ENCODE measurements around the gene ARID5B.

The ARID5B gene

DNA sequence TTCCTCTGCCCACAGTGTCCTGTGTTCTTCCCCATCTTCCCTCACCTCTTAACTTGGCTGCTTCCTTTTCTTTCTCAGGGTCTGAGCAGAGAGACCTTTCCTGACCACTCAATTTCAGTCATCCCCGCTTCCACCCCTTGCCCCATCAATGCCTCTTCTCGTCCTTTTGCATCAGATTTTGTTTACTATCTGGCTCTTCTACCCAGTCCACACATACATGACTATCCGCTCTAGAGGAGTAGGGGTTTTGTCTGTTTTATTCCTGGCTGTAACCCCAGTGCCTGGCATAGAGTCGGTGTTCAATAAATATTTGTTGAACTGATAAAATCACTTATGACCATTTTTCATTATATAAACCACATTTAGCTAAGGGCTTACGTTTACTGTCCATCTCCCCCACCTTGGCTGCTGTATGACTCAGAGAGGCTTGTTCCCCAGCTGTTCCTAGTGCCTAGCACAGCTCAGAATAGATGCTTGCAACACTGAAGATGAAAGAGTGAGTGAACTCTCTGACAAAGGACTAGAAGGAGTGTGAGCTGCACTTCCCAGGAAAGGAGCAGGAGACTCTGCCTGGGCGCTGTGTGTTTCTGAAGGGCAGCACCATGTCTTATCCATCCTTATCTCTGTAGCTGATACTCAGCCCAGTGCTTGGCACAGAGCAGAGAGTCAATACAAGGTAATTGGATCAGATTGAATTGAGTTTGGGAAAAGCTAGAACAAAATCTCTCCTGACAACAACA lies 21.9 kb downstream of the ARID5B start:
- Histone ChIP-seq H3K27me3 (ENCODE audit: control insufficient read depth, insufficient read depth, low read length) (no peaks in the 10 kb centered on the region), H3K4me3 (ENCODE audit: low read length) (no peak overlapping the region), H3K36me3 (ENCODE audit: control insufficient read depth, insufficient read depth, low read length) (no peaks in the 10 kb centered on the region), H3K9me3 (ENCODE audit: control insufficient read depth, insufficient read depth, low read length) (no peaks in the 10 kb centered on the region), H3K27ac (ENCODE audit: low read length) (no peak overlapping the region), H3K4me1 (ENCODE audit: control insufficient read depth, insufficient read depth, low read length) (no peaks in the 10 kb centered on the region)
- WGBS (ENCODE audit: insufficient coverage, insufficient read length), result no CpG with 5 or more reads among the region's 6 CpGs
- DNase-seq (ENCODE audit: low read depth, low spot score), result no peak

DNA sequence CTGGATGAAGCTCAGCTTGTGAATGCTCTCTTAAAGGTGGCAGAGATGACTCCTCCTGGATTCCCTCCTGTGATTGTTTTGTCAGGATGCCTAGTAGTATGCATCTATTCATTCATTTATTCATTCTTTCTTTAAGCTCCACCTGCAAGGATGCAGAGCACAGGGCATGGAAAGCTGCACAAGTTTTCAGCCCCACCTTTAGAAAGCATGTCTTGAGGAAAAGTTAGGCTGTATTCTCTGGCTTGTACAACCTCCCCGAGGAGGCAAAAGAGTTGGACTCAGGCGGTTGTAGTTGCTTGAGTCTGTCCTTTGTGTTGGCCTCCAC lies 22.4 kb downstream of the ARID5B start:
- no peaks in the 10 kb centered on the region for H3K27me3 ChIP-seq (ENCODE audit: control insufficient read depth, insufficient read depth, low read length)
- no peak overlapping the region for H3K27ac ChIP-seq (ENCODE audit: low read length)
- DNase-seq (ENCODE audit: low read depth, low spot score), result no peak
- H3K4me3 ChIP-seq (ENCODE audit: low read length), result no peak overlapping the region
- H3K36me3 ChIP-seq (ENCODE audit: control insufficient read depth, insufficient read depth, low read length), result no peaks in the 10 kb centered on the region
- no peaks in the 10 kb centered on the region for H3K9me3 ChIP-seq (ENCODE audit: control insufficient read depth, insufficient read depth, low read length)
- H3K4me1 ChIP-seq (ENCODE audit: control insufficient read depth, insufficient read depth, low read length), result no peaks in the 10 kb centered on the region
- WGBS (ENCODE audit: insufficient coverage, insufficient read length), result no CpG with 5 or more reads among the region's 2 CpGs

DNA sequence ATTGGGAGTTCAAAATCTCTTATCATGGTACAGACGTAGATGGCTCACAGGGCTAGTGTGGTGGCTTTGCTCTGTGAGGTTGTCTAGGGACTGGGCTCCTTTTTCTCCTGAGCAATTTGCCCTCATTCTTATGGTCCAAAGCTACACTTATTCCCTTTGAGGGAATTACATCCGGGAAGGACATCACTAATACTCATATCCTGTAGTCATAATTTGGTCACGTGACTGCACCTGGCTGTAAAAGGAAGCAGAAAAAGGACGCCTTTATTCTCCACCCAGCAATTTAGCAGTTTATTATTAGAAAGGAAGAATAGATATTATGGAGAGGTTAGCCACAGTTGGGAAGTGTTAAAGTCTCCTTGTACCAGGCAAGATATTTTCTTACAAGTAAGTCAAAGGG lies 28.1 kb downstream of the ARID5B start:
- no peak for DNase-seq (ENCODE audit: low read depth, low spot score)
- Histone ChIP-seq H3K27ac (ENCODE audit: low read length) (no peak overlapping the region), H3K27me3 (ENCODE audit: control insufficient read depth, insufficient read depth, low read length) (no peaks in the 10 kb centered on the region), H3K4me3 (ENCODE audit: low read length) (no peak overlapping the region), H3K4me1 (ENCODE audit: control insufficient read depth, insufficient read depth, low read length) (no peaks in the 10 kb centered on the region), H3K36me3 (ENCODE audit: control insufficient read depth, insufficient read depth, low read length) (no peaks in the 10 kb centered on the region), H3K9me3 (ENCODE audit: control insufficient read depth, insufficient read depth, low read length) (no peaks in the 10 kb centered on the region)
- WGBS (ENCODE audit: insufficient coverage, insufficient read length), result no CpG with 5 or more reads among the region's 4 CpGs

DNA sequence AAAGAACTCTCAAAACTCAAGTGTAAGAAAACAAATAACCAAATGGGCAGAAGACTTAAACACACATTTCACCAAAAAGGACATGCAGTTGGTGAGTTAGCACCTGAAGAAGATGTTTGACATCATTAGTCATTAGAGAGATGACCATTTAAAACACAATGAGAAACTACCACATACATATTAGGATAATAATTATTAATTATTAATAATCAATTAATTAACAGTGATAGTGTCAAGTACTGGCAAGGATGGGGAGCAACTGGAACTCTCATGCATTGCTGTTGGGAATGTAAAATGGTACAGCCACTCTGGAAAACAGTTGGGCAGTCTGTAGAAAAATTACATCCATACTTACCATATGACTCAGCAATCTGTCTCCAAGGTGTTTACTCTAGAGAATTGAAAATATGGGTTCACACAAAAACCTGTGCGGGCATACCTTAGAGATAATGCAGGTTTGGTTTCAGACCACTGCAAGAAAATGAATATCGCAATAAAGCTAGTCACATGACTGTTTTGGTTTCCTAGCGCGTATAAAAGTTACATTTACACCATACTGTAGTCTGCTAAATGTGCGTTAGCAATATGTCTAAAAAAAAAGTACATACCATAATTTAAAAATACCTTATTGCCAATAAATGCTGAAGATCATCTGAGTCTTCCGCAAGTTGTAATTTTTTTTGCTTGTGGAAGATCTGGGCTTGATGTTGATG lies 30.3 kb downstream of the ARID5B start:
- Histone ChIP-seq H3K9me3 (ENCODE audit: control insufficient read depth, insufficient read depth, low read length) (no peaks in the 10 kb centered on the region), H3K4me3 (ENCODE audit: low read length) (no peak overlapping the region), H3K4me1 (ENCODE audit: control insufficient read depth, insufficient read depth, low read length) (no peaks in the 10 kb centered on the region), H3K27ac (ENCODE audit: low read length) (no peak overlapping the region), H3K27me3 (ENCODE audit: control insufficient read depth, insufficient read depth, low read length) (no peaks in the 10 kb centered on the region), H3K36me3 (ENCODE audit: control insufficient read depth, insufficient read depth, low read length) (no peaks in the 10 kb centered on the region)
- DNase-seq (ENCODE audit: low read depth, low spot score), result no peak
- no CpG with 5 or more reads among the region's 6 CpGs for WGBS (ENCODE audit: insufficient coverage, insufficient read length)

DNA sequence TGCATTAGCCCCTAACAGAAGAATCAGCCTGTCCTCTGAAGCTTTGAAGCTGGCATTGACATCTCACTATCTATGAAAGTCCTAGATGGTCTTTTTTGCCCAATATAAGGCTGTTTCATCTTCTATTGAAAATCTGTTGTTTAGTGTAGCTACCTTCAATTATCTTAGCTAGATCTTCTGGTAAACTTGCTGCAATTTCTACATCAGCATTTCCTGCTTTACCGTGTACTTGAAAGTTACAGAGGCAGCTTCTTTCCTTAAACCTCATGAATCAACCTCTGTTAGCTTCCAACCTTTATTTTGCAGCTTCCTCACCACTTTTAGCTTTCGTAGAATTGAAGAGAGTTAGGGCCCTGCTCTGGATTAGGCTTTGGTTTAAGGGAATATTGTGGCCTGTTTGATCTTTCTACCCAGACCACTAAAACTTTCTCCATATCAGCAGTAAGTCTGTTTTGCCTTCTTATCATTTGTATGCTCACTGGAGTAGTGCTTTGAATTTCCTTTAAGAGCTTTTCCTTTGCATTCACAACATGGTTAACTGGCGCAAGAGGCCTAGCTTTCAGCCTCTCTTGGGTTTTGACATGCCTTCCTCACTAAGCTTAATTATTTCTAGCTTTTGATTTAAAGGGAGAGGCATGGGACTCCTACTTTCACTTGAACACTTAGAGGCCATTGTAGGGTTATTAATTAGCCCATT lies 32.5 kb downstream of the ARID5B start:
- no peaks in the 10 kb centered on the region for H3K9me3 ChIP-seq (ENCODE audit: control insufficient read depth, insufficient read depth, low read length)
- no peaks in the 10 kb centered on the region for H3K36me3 ChIP-seq (ENCODE audit: control insufficient read depth, insufficient read depth, low read length)
- no peak overlapping the region for H3K27ac ChIP-seq (ENCODE audit: low read length)
- no peak overlapping the region for H3K4me3 ChIP-seq (ENCODE audit: low read length)
- WGBS (ENCODE audit: insufficient coverage, insufficient read length), result no CpG with 5 or more reads among the region's 3 CpGs
- no peaks in the 10 kb centered on the region for H3K4me1 ChIP-seq (ENCODE audit: control insufficient read depth, insufficient read depth, low read length)
- no peak for DNase-seq (ENCODE audit: low read depth, low spot score)
- no peaks in the 10 kb centered on the region for H3K27me3 ChIP-seq (ENCODE audit: control insufficient read depth, insufficient read depth, low read length)

DNA sequence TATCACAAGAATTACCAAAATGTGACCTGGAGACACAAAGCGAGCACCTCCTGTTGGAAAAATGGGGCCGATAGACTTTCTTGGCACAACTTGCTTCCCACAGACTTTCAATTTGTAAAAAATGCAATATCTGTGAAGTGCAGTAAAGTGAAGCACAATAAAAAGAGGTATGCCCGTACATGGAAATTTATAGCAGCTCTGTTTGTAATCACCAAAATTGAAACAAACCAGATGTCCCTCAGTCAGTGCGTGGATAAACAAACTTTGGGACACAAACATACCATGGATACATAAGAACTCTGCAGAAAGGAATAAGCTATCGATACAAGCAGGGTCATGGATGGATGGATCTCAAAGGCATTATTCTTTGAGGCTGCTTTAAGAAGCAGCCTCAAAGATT lies 33.6 kb downstream of the ARID5B start:
- Histone ChIP-seq H3K9me3 (ENCODE audit: control insufficient read depth, insufficient read depth, low read length) (no peaks in the 10 kb centered on the region), H3K27ac (ENCODE audit: low read length) (no peak overlapping the region), H3K4me1 (ENCODE audit: control insufficient read depth, insufficient read depth, low read length) (no peaks in the 10 kb centered on the region), H3K36me3 (ENCODE audit: control insufficient read depth, insufficient read depth, low read length) (no peaks in the 10 kb centered on the region), H3K27me3 (ENCODE audit: control insufficient read depth, insufficient read depth, low read length) (no peaks in the 10 kb centered on the region), H3K4me3 (ENCODE audit: low read length) (no peak overlapping the region)
- no CpG with 5 or more reads among the region's 5 CpGs for WGBS (ENCODE audit: insufficient coverage, insufficient read length)
- DNase-seq (ENCODE audit: low read depth, low spot score), result no peak

DNA sequence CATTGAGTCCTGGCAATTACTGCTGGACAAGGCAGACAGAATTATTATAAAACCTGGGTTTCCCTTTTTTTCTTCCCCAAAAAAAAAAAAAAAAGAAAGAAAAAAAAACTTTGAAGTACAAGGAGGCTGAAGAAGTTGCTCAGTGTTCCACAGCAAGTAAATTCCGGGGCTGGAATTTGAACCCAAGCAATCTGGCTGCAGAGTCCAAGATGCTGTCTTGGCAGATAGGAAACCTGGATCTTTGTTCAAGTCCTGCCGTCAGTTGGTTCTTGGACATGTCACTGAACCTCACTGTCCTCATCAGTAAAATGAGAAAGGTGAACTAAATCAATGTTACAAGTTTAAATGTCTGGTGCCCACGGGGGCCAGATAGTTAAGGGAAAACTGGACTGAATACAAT lies 35.3 kb downstream of the ARID5B start:
- Histone ChIP-seq H3K27me3 (ENCODE audit: control insufficient read depth, insufficient read depth, low read length) (no peaks in the 10 kb centered on the region), H3K27ac (ENCODE audit: low read length) (no peak overlapping the region), H3K4me1 (ENCODE audit: control insufficient read depth, insufficient read depth, low read length) (no peaks in the 10 kb centered on the region), H3K9me3 (ENCODE audit: control insufficient read depth, insufficient read depth, low read length) (no peaks in the 10 kb centered on the region), H3K36me3 (ENCODE audit: control insufficient read depth, insufficient read depth, low read length) (no peaks in the 10 kb centered on the region), H3K4me3 (ENCODE audit: low read length) (no peak overlapping the region)
- no CpG with 5 or more reads among the region's 3 CpGs for WGBS (ENCODE audit: insufficient coverage, insufficient read length)
- DNase-seq (ENCODE audit: low read depth, low spot score), result no peak

DNA sequence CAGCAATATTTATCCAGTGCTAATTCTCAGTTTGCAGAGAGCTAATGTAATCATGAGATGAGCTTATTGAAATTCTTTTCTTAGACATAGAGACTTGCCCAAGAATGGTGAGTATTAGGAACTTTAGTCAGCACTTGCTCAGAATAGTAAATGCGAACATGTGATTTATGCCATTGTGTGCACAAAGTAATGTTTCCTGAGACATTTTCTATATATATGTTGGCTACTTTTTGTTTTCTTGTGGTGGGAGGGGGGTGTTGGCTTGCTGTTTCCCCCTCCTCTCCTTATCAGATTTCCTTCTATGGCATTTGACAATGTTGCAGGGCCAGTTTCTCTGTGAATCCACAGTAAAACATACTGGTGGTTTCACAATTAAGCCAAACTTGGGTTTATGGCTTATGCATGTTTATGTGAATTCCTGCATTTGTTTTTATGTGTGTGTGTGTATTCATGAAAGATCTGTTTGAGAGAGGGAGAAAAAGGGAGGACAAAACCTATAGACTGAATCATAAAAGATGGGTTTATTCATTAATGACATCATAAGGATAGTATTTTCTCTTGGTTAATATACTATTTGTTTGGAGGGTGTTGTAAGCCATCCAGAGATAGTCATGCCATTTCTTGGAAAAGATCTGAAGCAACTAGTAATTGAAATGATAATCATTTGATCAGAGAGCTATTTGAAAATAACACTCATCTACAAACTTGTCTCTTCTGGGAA lies 36.3 kb downstream of the ARID5B start:
- Histone ChIP-seq H3K9me3 (ENCODE audit: control insufficient read depth, insufficient read depth, low read length) (no peaks in the 10 kb centered on the region), H3K4me1 (ENCODE audit: control insufficient read depth, insufficient read depth, low read length) (no peaks in the 10 kb centered on the region), H3K27me3 (ENCODE audit: control insufficient read depth, insufficient read depth, low read length) (no peaks in the 10 kb centered on the region), H3K36me3 (ENCODE audit: control insufficient read depth, insufficient read depth, low read length) (no peaks in the 10 kb centered on the region), H3K4me3 (ENCODE audit: low read length) (no peak overlapping the region), H3K27ac (ENCODE audit: low read length) (no peak overlapping the region)
- WGBS (ENCODE audit: insufficient coverage, insufficient read length), result no CpG with 5 or more reads among the region's 1 CpG
- no peak for DNase-seq (ENCODE audit: low read depth, low spot score)

DNA sequence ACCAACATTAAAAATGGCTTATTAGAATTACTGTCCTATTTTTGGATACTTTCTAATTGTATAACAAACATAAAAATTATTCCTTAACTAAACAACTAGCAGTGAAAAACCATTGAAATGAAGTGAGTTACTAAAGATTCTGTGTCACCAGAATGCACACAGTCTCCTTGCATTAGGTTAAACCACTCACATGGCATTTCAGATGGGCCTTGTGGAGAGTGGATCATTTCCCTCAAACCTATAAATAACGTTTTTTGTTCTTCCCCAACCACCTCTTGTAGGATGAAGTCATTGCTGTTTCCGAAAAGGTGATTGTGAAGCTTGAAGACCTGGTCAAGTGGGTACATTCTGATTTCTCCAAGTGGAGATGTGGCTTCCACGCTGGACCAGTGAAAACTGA lies 38.4 kb downstream of the ARID5B start:
- no peaks in the 10 kb centered on the region for H3K36me3 ChIP-seq (ENCODE audit: control insufficient read depth, insufficient read depth, low read length)
- H3K4me3 ChIP-seq (ENCODE audit: low read length), result no peak overlapping the region
- H3K4me1 ChIP-seq (ENCODE audit: control insufficient read depth, insufficient read depth, low read length), result no peaks in the 10 kb centered on the region
- no CpG with 5 or more reads among the region's 3 CpGs for WGBS (ENCODE audit: insufficient coverage, insufficient read length)
- DNase-seq (ENCODE audit: low read depth, low spot score), result no peak
- H3K27ac ChIP-seq (ENCODE audit: low read length), result no peak overlapping the region
- no peaks in the 10 kb centered on the region for H3K27me3 ChIP-seq (ENCODE audit: control insufficient read depth, insufficient read depth, low read length)
- no peaks in the 10 kb centered on the region for H3K9me3 ChIP-seq (ENCODE audit: control insufficient read depth, insufficient read depth, low read length)

DNA sequence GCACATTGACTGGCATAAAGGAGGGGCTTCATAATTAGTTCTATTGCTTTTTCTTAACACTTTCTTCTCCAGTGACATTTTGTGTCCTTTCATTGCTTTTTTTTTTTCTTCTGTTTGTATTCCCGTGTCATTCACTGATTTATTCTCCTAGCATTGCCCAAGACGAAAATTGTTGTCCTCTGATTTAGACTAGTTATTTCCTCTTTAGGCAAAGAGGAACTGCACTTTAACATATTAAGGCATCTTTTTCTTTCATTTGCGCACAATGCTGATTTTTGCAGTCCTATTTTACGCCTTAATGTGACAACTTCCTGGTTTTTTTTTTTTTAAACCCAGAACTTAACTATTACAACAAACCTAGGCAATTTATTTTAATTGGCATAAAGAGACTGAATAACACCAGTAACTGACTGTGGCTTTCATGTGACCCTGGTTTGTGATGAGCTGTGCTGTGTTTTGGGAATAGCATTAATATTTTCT lies 39.7 kb downstream of the ARID5B start:
- Histone ChIP-seq H3K4me3 (ENCODE audit: low read length) (no peak overlapping the region), H3K9me3 (ENCODE audit: control insufficient read depth, insufficient read depth, low read length) (no peaks in the 10 kb centered on the region), H3K4me1 (ENCODE audit: control insufficient read depth, insufficient read depth, low read length) (no peaks in the 10 kb centered on the region), H3K27me3 (ENCODE audit: control insufficient read depth, insufficient read depth, low read length) (no peaks in the 10 kb centered on the region), H3K27ac (ENCODE audit: low read length) (no peak overlapping the region), H3K36me3 (ENCODE audit: control insufficient read depth, insufficient read depth, low read length) (no peaks in the 10 kb centered on the region)
- no peak for DNase-seq (ENCODE audit: low read depth, low spot score)
- WGBS (ENCODE audit: insufficient coverage, insufficient read length), result no CpG with 5 or more reads among the region's 4 CpGs

Data from iPS DF 6.9 (cell line).